Measurements from ENCODE around the gene NME8. TPM values are rescaled to one million over a fixed set of nuclear protein-coding genes. Genes with fewer than 3 reads are reported as not detected.
A peak's percentile ranks its signal among the peaks of the same experiment; 100 is the strongest.
"Not testable (repeated sequence)": the region's sequence is repeated elsewhere in the genome, so short reads cannot be mapped to it uniquely, and the experiment has no call there.

Gene NME8
- not detected for total RNA-seq
- polyA plus RNA-seq = not detected

- H3K27ac ChIP-seq (ENCODE audit: low read depth) = no peak within 1 kb of the TSS
- H3K4me3 ChIP-seq (ENCODE audit: low read depth, low read length) = no peak within 1 kb of the TSS
- 84% methylated on average over 7 of the region's 7 CpGs for WGBS
- no peaks in the 10 kb centered on the region for H3K36me3 ChIP-seq (ENCODE audit: insufficient read depth)
- no peaks in the 10 kb centered on the region for H3K4me1 ChIP-seq (ENCODE audit: insufficient read depth)
- no peak for DNase-seq (ENCODE audit: extremely low spot score)
These were observed at the start of gene NME8 for GRCh38 chr7:37848297-37848696. Gene NME8 (plus strand): TSS chr7:37848597. CDS start chr7:37850267, 1,670 bp downstream.

DNA sequence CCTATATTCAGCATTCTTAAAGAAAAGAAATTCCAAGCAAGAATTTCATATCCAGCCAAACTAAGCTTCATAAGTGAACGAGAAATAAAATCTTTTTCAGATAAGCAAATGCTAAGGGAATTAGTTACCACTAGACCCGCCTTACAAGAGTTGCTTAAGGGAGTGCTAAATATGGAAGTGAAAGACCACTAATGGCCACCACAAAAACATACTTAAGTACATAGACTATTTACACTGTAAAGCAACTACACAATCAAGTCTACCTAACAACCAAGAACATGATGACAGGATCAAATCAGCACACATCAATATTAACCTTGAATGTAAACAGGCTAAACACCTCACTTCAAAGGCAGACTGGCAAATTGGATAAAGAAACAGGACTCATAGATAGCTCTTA is 42.2 kb upstream of the NME8 start:
- H3K36me3 ChIP-seq (ENCODE audit: insufficient read depth) = no peaks in the 10 kb centered on the region
- no peaks in the 10 kb centered on the region for H3K4me1 ChIP-seq (ENCODE audit: insufficient read depth)
- no peak overlapping the region for H3K4me3 ChIP-seq (ENCODE audit: low read depth, low read length)
- WGBS = 82% methylated on average over 2 of the region's 2 CpGs
- no peak overlapping the region for H3K27ac ChIP-seq (ENCODE audit: low read depth)
- DNase-seq (ENCODE audit: extremely low spot score) = no peak

- not testable (repeated sequence) for H3K4me3 ChIP-seq (ENCODE audit: low read depth, low read length); H3K36me3 ChIP-seq (ENCODE audit: insufficient read depth); H3K4me1 ChIP-seq (ENCODE audit: insufficient read depth); DNase-seq (ENCODE audit: extremely low spot score); H3K27ac ChIP-seq (ENCODE audit: low read depth)
- 27% methylated on average over 1 of the region's 1 CpG for WGBS
These were observed 36.2 kb upstream of the NME8 start for GRCh38 chr7:37812161-37812580.

DNA sequence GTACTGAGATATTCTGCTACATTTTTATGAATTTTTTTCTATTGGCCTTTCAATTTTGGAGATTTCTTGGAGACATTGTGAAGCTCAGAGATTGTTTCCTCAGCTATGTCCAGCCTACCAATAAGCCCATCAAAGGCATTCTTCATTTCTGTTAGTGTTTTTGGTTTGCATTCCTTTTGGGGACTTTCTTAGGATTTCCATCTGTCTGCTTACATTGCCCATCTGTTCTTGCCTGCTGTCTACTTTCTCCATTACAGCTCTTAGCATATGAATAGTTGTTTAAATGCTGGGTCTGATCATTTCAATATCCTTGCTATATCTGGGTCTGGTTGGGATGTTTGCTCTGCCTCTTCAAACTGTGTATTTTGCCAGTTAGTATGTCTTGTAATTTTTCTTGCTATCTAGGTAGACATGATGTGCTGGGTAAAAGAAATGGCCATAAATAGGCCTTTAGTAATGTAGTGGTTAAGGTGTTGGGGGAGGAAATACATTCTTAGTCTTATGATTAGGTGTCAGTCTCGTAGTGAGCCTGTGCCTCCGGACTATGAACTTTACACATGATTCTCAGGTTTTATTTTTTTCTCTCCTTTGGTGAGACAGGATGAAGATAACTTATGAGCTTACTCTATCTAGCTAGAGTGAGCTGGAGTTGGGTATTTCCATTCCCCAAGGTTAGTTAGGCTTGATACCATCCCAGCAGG is 32.6 kb upstream of the NME8 start:
- no peak for DNase-seq (ENCODE audit: extremely low spot score)
- H3K4me3 ChIP-seq (ENCODE audit: low read depth, low read length) = no peak overlapping the region
- no peaks in the 10 kb centered on the region for H3K4me1 ChIP-seq (ENCODE audit: insufficient read depth)
- no peak overlapping the region for H3K27ac ChIP-seq (ENCODE audit: low read depth)
- 67% methylated on average over 2 of the region's 2 CpGs for WGBS
- H3K36me3 ChIP-seq (ENCODE audit: insufficient read depth) = no peaks in the 10 kb centered on the region

- H3K4me1 ChIP-seq (ENCODE audit: insufficient read depth) = no peaks in the 10 kb centered on the region
- DNase-seq (ENCODE audit: extremely low spot score) = no peak
- no peaks in the 10 kb centered on the region for H3K36me3 ChIP-seq (ENCODE audit: insufficient read depth)
- 88% methylated on average over 3 of the region's 3 CpGs for WGBS
- no peak overlapping the region for H3K4me3 ChIP-seq (ENCODE audit: low read depth, low read length)
- no peak overlapping the region for H3K27ac ChIP-seq (ENCODE audit: low read depth)
These were observed 31.3 kb upstream of the NME8 start for GRCh38 chr7:37816922-37817590.

DNA sequence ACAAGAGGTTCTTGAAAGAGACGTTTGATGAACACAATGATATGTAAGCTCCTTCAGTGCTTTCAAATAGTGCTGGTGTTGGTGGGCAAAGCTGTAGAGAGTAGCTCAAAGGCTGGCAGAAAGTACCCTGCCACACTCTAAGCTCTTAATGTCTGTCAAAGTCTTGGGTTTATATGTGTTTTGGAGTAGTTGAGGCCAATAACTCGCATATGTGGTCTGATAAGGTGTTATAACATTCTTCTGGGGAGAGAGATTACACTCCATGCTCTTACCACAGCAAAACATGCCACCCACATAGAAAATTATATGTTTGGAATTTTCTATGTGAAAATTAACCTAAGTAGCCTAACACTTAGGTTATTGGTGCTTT is 30.8 kb upstream of the NME8 start:
- 66% methylated on average over 2 of the region's 2 CpGs for WGBS
- no peaks in the 10 kb centered on the region for H3K4me1 ChIP-seq (ENCODE audit: insufficient read depth)
- DNase-seq (ENCODE audit: extremely low spot score) = no peak
- H3K27ac ChIP-seq (ENCODE audit: low read depth) = no peak overlapping the region
- H3K4me3 ChIP-seq (ENCODE audit: low read depth, low read length) = no peak overlapping the region
- H3K36me3 ChIP-seq (ENCODE audit: insufficient read depth) = no peaks in the 10 kb centered on the region

DNA sequence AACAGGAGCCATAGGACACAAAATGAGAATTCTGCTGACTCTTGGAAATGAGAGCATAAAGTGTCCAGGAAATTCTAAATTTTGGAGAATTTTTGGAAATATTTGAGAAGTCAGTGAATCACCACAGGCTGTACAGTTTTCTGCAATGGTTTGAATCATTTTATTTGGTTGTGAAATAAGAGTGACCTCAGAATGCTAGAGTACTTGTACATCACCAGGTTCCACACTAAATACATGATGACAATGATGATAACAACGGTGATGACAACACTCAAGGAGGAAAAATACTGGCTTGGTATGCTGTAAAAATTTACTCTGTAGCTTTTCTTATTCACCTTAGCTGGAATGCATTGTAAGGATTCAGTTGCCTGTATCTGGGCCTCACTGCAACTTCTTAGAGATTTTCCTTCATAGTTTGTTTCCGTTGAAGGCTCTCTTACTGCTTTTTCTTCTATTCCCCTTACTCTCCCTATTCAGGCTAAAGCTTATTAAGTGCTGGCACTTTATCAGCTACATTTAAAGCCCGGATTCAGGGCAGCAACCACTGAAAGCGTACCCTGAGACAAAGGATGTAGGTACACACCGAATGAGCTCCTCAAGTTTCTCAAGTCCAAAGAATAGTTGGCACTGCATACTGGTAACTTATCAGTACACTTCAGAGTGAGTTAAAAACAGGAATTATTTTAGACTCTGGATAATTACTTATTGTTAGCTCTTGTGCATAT is 30.2 kb upstream of the NME8 start:
- no peak overlapping the region for H3K27ac ChIP-seq (ENCODE audit: low read depth)
- no peaks in the 10 kb centered on the region for H3K36me3 ChIP-seq (ENCODE audit: insufficient read depth)
- no peak overlapping the region for H3K4me3 ChIP-seq (ENCODE audit: low read depth, low read length)
- WGBS = 47% methylated on average over 5 of the region's 5 CpGs
- no peak for DNase-seq (ENCODE audit: extremely low spot score)
- H3K4me1 ChIP-seq (ENCODE audit: insufficient read depth) = no peaks in the 10 kb centered on the region

DNA sequence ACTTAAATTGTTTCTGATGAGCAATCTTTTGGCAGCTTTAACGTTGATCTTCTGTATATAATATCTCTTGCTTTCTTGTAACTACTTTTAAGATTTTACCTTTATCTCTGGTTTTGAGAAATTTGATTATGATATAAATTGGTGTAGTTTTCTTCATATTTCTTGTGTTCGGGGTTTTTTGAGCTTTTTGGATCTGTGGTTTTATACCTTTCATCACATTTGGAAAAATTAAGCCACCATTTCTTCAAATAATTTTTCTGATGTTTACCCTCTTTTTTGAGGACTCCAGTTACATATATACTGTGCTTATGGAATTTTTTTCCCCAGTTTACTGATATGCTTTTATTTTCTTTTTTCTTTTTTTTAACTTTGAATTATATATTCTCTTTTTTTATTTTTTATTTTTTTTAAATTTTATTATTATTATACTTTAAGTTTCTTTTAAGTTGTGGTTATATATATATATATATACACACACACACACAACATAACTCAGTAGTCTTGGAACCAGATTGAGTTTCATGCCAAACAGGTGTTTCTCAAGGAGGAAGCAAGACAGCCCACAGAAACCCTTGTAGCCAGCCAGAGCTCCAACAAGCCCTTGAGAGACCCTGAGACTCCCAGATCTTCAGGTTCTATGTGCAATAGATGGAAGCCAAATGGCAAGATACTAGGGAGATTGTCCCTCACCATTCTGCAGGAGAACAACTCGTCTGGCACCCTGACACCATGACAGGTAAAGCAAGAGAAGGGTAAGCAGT is 27.5 kb upstream of the NME8 start:
- DNase-seq (ENCODE audit: extremely low spot score) = no peak
- H3K36me3 ChIP-seq (ENCODE audit: insufficient read depth) = no peaks in the 10 kb centered on the region
- no peak overlapping the region for H3K27ac ChIP-seq (ENCODE audit: low read depth)
- no peak overlapping the region for H3K4me3 ChIP-seq (ENCODE audit: low read depth, low read length)
- 83% methylated on average over 3 of the region's 3 CpGs for WGBS
- no peaks in the 10 kb centered on the region for H3K4me1 ChIP-seq (ENCODE audit: insufficient read depth)

DNA sequence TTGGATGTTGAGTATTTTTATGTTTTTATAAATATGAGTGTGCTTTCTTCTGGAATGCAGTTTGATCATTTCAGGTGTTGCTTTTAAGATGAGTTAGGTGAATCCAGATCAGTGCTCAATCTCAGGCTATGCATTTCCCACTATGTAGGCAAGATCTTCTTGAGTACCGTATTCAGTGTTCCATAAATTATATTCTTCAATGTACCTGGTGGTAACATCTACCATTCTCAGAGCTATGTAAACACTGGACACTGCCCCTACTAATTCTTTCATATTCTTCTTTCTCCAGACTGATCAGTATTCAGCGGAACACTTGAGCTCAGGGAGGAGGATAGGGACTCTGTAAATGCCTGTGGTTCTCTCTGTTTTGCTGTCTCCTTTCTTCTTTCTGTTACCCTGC is 25.5 kb upstream of the NME8 start:
- 96% methylated on average over 2 of the region's 2 CpGs for WGBS

GRCh38 chr7:37823557-37823956 is 24.8 kb upstream of the NME8 start:
- H3K4me1 ChIP-seq (ENCODE audit: insufficient read depth) = no peaks in the 10 kb centered on the region
- H3K36me3 ChIP-seq (ENCODE audit: insufficient read depth) = no peaks in the 10 kb centered on the region
- DNase-seq (ENCODE audit: extremely low spot score) = no peak
- H3K4me3 ChIP-seq (ENCODE audit: low read depth, low read length) = no peak overlapping the region
- WGBS = 53% methylated on average over 2 of the region's 2 CpGs
- no peak overlapping the region for H3K27ac ChIP-seq (ENCODE audit: low read depth)

More for the DNA sequence above, 25.5 kb upstream of the NME8 start:
- no peak overlapping the region for H3K27ac ChIP-seq (ENCODE audit: low read depth)
- no peak for DNase-seq (ENCODE audit: extremely low spot score)
- H3K36me3 ChIP-seq (ENCODE audit: insufficient read depth) = no peaks in the 10 kb centered on the region
- no peak overlapping the region for H3K4me3 ChIP-seq (ENCODE audit: low read depth, low read length)
- H3K4me1 ChIP-seq (ENCODE audit: insufficient read depth) = no peaks in the 10 kb centered on the region

- H3K4me1 ChIP-seq (ENCODE audit: insufficient read depth) = no peaks in the 10 kb centered on the region
- WGBS = 59% methylated on average over 3 of the region's 3 CpGs
- DNase-seq (ENCODE audit: extremely low spot score) = no peak
These were observed 23.4 kb upstream of the NME8 start for GRCh38 chr7:37825038-37825437.

GRCh38 chr7:37826825-37827224 is 21.6 kb upstream of the NME8 start:
- no peaks in the 10 kb centered on the region for H3K36me3 ChIP-seq (ENCODE audit: insufficient read depth)
- H3K4me3 ChIP-seq (ENCODE audit: low read depth, low read length) = no peak overlapping the region
- H3K27ac ChIP-seq (ENCODE audit: low read depth) = no peak overlapping the region
- no peaks in the 10 kb centered on the region for H3K4me1 ChIP-seq (ENCODE audit: insufficient read depth)
- DNase-seq (ENCODE audit: extremely low spot score) = peak; percentile 13
- WGBS = 22% methylated on average over 4 of the region's 4 CpGs

More at GRCh38 chr7:37825038-37825437, 23.4 kb upstream of the NME8 start:
- Histone ChIP-seq H3K27ac (ENCODE audit: low read depth) (no peak overlapping the region), H3K4me3 (ENCODE audit: low read depth, low read length) (no peak overlapping the region), H3K36me3 (ENCODE audit: insufficient read depth) (no peaks in the 10 kb centered on the region)

DNA sequence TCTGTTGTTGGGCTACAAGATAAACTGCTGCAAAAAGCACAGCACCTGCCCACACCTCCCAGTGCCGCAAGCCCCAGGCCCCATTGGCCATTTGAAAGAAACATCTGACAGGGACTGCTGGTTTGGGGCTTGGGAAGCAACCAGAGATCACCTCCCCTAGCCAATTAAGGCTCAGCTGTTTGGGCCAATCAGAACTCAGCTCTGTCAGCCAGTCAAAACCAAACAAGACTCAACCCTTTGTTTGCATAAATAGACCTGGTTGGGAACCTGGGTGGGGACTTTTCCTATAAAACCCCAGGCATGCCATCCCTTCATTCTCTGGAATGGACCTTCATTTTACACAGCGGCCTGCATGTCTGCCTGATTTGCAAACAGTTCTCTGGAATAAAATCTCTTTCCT is 17.2 kb upstream of the NME8 start:
- 72% methylated on average over 2 of the region's 2 CpGs for whole genome bisulfite sequencing
- Histone ChIP-seq H3K4me1 (ENCODE audit: insufficient read depth) (no peaks in the 10 kb centered on the region), H3K27ac (ENCODE audit: low read depth) (no peak overlapping the region), H3K36me3 (ENCODE audit: insufficient read depth) (no peaks in the 10 kb centered on the region), H3K4me3 (ENCODE audit: low read depth, low read length) (no peak overlapping the region)
- DNase-seq (ENCODE audit: extremely low spot score) = no peak
